Mononuclear cell (primary cell): ENCODE data around the gene KLF13. TPM values are rescaled to one million over a fixed set of nuclear protein-coding genes. Genes with fewer than 3 reads are reported as not detected.

Source experiments
- H3K27me3 ChIP-seq: 2 replicates; pipeline ENCODE4 v1.6.0; 2011; ENCODE audit warnings: low read length, control low read depth; ENCODE audit not compliant: insufficient read depth
- H3K4me1 ChIP-seq: 2 replicates; pipeline ENCODE4 v1.5.1; 2011; ENCODE audit warnings: mild to moderate bottlenecking, low read length, control low read depth; ENCODE audit not compliant: insufficient read depth
- H3K4me3 ChIP-seq: 2 replicates; pipeline ENCODE4 v1.5.1; 2011; ENCODE audit warnings: mild to moderate bottlenecking, low read length, moderate library complexity
- H3K9me3 ChIP-seq: 2 replicates; pipeline ENCODE4 v1.5.1; 2011; ENCODE audit warnings: low read depth, mild to moderate bottlenecking, control low read depth, low read length
- total RNA-seq: library from RNA; depleted of rRNA; stranded (reverse); fragments of >200 nt; gene quantifications from one replicate; pipeline ENCODE4 v1.2.3, GENCODE V29; 2012

Gene KLF13
- 151 TPM for total RNA-seq

GRCh38 chr15:31326156-31326874 lies at the start of gene KLF13:
Gene KLF13, plus strand, starts transcription at chr15:31326835. Its CDS starts 378 bp downstream, at chr15:31327213.
- Histone ChIP-seq H3K4me3 (peak within 1 kb of the TSS; percentile 82), H3K4me1 (peaks cover 57% of the 10 kb centered on the region), H3K9me3 (no peaks in the 10 kb centered on the region), H3K27me3 (no peaks in the 10 kb centered on the region)

GRCh38 chr15:31277335-31278060 lies 49.1 kb upstream of the KLF13 start:
- no peak overlapping the region for H3K4me3 ChIP-seq
- H3K27me3 ChIP-seq, result no peaks in the 10 kb centered on the region
- peaks cover 24% of the 10 kb centered on the region for H3K4me1 ChIP-seq
- H3K9me3 ChIP-seq, result no peaks in the 10 kb centered on the region

GRCh38 chr15:31278061-31278445 lies 48.6 kb upstream of the KLF13 start:
- Histone ChIP-seq H3K4me1 (peaks cover 18% of the 10 kb centered on the region), H3K27me3 (no peaks in the 10 kb centered on the region), H3K9me3 (no peaks in the 10 kb centered on the region), H3K4me3 (no peak overlapping the region)

GRCh38 chr15:31278544-31279220 lies 48.0 kb upstream of the KLF13 start:
- no peak overlapping the region for H3K4me3 ChIP-seq
- H3K4me1 ChIP-seq, result peaks cover 12% of the 10 kb centered on the region
- no peaks in the 10 kb centered on the region for H3K27me3 ChIP-seq
- H3K9me3 ChIP-seq, result no peaks in the 10 kb centered on the region

- no peak overlapping the region for H3K4me3 ChIP-seq
- H3K9me3 ChIP-seq, result no peaks in the 10 kb centered on the region
- H3K27me3 ChIP-seq, result no peaks in the 10 kb centered on the region
- peaks cover 9% of the 10 kb centered on the region for H3K4me1 ChIP-seq
Observed at GRCh38 chr15:31279221-31280045, 47.2 kb upstream of the KLF13 start.

GRCh38 chr15:31280046-31280830 lies 46.4 kb upstream of the KLF13 start:
- no peak overlapping the region for H3K4me3 ChIP-seq
- no peaks in the 10 kb centered on the region for H3K27me3 ChIP-seq

GRCh38 chr15:31280831-31281216 lies 45.8 kb upstream of the KLF13 start:
- Histone ChIP-seq H3K9me3 (no peaks in the 10 kb centered on the region), H3K27me3 (no peaks in the 10 kb centered on the region), H3K4me3 (no peak overlapping the region), H3K4me1 (no peaks in the 10 kb centered on the region)

More at GRCh38 chr15:31280046-31280830, 46.4 kb upstream of the KLF13 start:
- Histone ChIP-seq H3K4me1 (peaks cover under 1% of the 10 kb centered on the region), H3K9me3 (no peaks in the 10 kb centered on the region)

- Histone ChIP-seq H3K27me3 (no peaks in the 10 kb centered on the region), H3K9me3 (peaks cover 8% of the 10 kb centered on the region), H3K4me1 (no peaks in the 10 kb centered on the region), H3K4me3 (no peak overlapping the region)
Observed at GRCh38 chr15:31283043-31283442, 43.6 kb upstream of the KLF13 start.

GRCh38 chr15:31285772-31286261 lies 40.8 kb upstream of the KLF13 start:
- Histone ChIP-seq H3K27me3 (no peaks in the 10 kb centered on the region), H3K4me1 (no peaks in the 10 kb centered on the region), H3K9me3 (peaks cover 10% of the 10 kb centered on the region), H3K4me3 (no peak overlapping the region)

- Histone ChIP-seq H3K9me3 (peaks cover 10% of the 10 kb centered on the region), H3K27me3 (no peaks in the 10 kb centered on the region), H3K4me3 (no peak overlapping the region), H3K4me1 (peaks cover 11% of the 10 kb centered on the region)
Observed at GRCh38 chr15:31291048-31291578, 35.5 kb upstream of the KLF13 start.

- H3K9me3 ChIP-seq, result peaks cover 7% of the 10 kb centered on the region
- peaks cover 11% of the 10 kb centered on the region for H3K4me1 ChIP-seq
- no peak overlapping the region for H3K4me3 ChIP-seq
- no peaks in the 10 kb centered on the region for H3K27me3 ChIP-seq
Observed at GRCh38 chr15:31292391-31293015, 34.1 kb upstream of the KLF13 start.

- Histone ChIP-seq H3K4me1 (peaks cover 11% of the 10 kb centered on the region), H3K27me3 (no peaks in the 10 kb centered on the region), H3K9me3 (no peaks in the 10 kb centered on the region), H3K4me3 (no peak overlapping the region)
Observed at GRCh38 chr15:31293655-31294054, 33.0 kb upstream of the KLF13 start.

GRCh38 chr15:31294067-31294466 lies 32.6 kb upstream of the KLF13 start:
- no peak overlapping the region for H3K4me3 ChIP-seq
- H3K27me3 ChIP-seq, result no peaks in the 10 kb centered on the region
- H3K4me1 ChIP-seq, result peaks cover 11% of the 10 kb centered on the region
- no peaks in the 10 kb centered on the region for H3K9me3 ChIP-seq
